Fibroblast of skin of back (primary cell): ENCODE results near the gene SERPINA6.
"Not testable (repeated sequence)": the region's sequence is repeated elsewhere in the genome, so short reads cannot be mapped to it uniquely, and the experiment has no call there.

ENCODE experiments used
- DNase-seq: peaks from one replicate; pipeline ENCODE4 v3.0.0-alpha.2; 2013

Gene SERPINA6

GRCh38 chr14:94321421-94322271 is 1.5 kb downstream of the SERPINA6 start:
- no peak for DNase-seq

- DNase-seq = no peak
Measured at GRCh38 chr14:94320243-94320642, 2.9 kb downstream of the SERPINA6 start.

- DNase-seq = no peak
Measured at GRCh38 chr14:94317259-94317658, 5.9 kb downstream of the SERPINA6 start.

- no peak for DNase-seq
Measured at GRCh38 chr14:94316692-94317091, 6.4 kb downstream of the SERPINA6 start.

- no peak for DNase-seq
Measured at GRCh38 chr14:94314890-94315289, 8.2 kb downstream of the SERPINA6 start.

- peak; percentile 13 for DNase-seq
Measured at GRCh38 chr14:94313991-94314655, 9.0 kb downstream of the SERPINA6 start.

GRCh38 chr14:94312481-94313246 is 10.5 kb downstream of the SERPINA6 start:
- no peak for DNase-seq

- no peak for DNase-seq
Measured at GRCh38 chr14:94310248-94310647, 12.9 kb downstream of the SERPINA6 start.

- DNase-seq = no peak
Measured at GRCh38 chr14:94309721-94310120, 13.4 kb downstream of the SERPINA6 start.

GRCh38 chr14:94307410-94307992 is 15.6 kb downstream of the SERPINA6 start:
- peak; percentile 12 for DNase-seq

GRCh38 chr14:94306047-94306978 is 16.8 kb downstream of the SERPINA6 start:
- DNase-seq = no peak

- DNase-seq = no peak
Measured at GRCh38 chr14:94305620-94306019, 17.5 kb downstream of the SERPINA6 start.

- DNase-seq = no peak
Measured at GRCh38 chr14:94304243-94304642, 18.9 kb downstream of the SERPINA6 start.

GRCh38 chr14:94303111-94303510 is 20.0 kb downstream of the SERPINA6 start:
- no peak for DNase-seq

GRCh38 chr14:94298130-94298529 is 25.0 kb downstream of the SERPINA6 start:
- DNase-seq = no peak

GRCh38 chr14:94296181-94296545 is 27.0 kb downstream of the SERPINA6 start:
- not testable (repeated sequence) for DNase-seq

- DNase-seq = no peak
Measured at GRCh38 chr14:94295360-94296180, 27.6 kb downstream of the SERPINA6 start.

GRCh38 chr14:94293578-94293924 is 29.6 kb downstream of the SERPINA6 start:
- no peak for DNase-seq

- no peak for DNase-seq
Measured at GRCh38 chr14:94292872-94293577, 30.1 kb downstream of the SERPINA6 start, which contains the start of gene SERPINA10. TSS of gene SERPINA10 (minus strand) at chr14:94293268. CDS start at chr14:94290593, 2,675 bp downstream.

- no peak for DNase-seq
Measured at GRCh38 chr14:94292526-94292871, 30.6 kb downstream of the SERPINA6 start.
